NCI-H146 (cell line): ENCODE data around the gene METTL6.
"Not testable (repeated sequence)": the region's sequence is repeated elsewhere in the genome, so short reads cannot be mapped to it uniquely, and the experiment has no call there.

Source experiments
- DNase-seq: peaks from one replicate; lab custom pipeline; 2025; lab: John Stamatoyannopoulos, UW

Gene METTL6

DNA sequence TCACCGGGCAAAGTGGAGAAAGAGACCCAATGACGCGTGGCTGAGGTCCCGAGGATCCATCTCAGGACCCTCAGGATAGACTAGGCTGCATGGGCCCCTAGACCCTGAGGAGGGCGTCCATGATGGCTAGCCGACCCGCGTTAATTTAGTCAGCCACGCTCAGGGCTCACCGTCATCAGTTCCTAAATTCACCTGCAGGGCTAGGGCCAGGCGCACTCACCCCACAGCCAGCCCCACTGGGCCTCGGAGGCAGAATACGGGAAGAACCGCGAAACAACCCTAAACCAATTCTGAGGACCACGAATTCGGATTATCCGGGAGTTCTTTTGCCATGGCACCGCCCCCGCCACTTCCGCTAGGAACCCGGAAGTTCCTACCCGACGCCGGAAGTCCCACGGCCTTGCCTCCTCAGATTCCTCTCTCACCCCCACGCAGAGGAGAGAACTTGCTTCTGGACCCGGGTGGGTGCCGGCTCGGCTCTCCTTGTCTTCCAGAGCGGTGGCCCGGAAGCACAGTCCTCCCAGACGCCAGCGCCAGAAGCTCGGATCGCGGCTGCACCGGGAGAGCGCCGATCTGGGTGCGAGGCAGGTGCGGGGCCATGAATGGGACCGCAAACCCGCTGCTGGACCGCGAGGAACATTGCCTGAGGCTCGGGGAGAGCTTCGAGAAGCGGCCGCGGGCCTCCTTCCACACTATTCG, at the start of gene METTL6, which contains the start of gene EAF1:
METTL6 (minus strand) TSS at position 363 of the 699 bp plus-strand sequence. CDS start 1,033 bp downstream, outside the sequence.
EAF1 (plus strand) TSS at position 417 of the 699 bp plus-strand sequence; CDS start at position 599, 182 bp downstream.
- DNase-seq = peak; percentile 61

DNA sequence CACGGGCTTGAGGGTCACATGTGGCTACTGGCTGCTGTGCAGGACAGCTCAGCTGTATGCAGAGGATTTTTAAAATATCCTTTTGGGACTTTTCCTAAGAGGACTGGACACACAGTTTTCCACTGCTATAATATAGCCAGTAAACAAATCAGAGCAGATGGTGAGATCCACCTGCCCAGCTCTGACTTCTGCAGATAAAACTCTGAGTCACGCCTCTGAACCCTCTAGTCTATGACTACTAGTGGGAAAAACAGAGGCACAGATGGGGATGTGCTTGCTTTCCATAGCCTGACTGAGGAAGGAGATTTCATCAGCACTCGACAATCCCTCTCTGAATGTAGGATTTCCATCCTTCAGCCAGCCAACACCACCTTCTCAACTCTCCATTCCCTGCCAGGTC, 49.0 kb upstream of the METTL6 start:
- no peak for DNase-seq

DNA sequence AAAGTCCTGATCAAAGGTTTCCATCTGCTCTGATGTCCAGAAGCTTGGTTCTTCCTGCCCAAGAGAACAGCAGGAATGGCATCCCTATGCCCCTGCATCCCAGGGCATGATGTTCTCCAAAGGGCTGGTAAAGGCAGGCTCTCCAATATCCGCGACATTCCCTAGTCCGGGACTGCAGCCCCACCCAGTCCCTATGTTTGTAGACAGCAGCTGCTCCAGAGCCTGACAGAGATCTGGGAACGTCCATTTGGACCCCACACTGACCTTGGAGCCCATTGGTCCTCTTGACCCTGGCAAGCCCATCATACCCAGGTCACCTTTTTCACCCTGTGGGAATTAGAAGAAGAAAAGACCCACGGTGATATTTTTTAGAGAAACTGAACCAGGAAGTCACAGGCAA, 47.8 kb upstream of the METTL6 start:
- no peak for DNase-seq

GRCh38 chr3:15471861-15472260, 44.5 kb upstream of the METTL6 start:
- DNase-seq = no peak

DNA sequence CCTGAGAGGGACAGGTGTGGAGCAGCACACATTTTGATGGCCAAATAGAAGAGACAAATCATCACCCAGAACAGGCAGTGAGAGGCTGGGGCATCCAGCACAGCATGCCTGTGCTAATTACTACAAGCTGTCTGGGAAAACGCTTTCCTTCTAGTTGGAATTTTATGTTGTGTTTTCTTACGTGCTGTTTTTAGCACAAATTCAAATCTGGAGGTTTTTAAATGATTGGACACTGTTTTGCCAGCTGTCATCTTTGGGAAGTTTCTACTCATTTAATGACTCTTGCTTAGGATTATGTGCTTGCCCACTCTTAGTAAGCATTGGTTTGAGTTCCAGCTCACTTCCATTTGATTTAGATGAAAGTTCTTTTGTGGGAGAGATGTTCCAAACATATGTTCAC, 43.5 kb upstream of the METTL6 start:
- no peak for DNase-seq

DNA sequence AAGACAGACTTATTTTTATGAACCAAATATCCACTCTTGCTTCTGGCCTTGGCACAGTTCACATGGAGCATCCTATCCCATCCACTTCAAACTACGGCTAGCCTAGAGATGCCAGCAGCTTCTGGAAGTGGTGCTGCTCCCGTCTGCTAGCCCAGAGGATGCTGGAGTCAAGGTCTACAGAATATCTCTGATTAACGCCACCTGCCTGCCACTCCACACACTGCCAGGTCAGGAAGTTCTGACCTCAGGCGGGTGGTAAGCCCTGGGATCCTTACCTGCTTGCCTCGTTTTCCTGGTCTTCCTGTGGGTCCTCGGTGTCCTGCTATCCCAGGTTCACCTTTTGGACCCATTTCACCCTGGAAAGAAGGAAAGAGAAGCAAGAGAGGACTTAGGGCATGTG, 42.9 kb upstream of the METTL6 start:
- no peak for DNase-seq

- DNase-seq = no peak
Measured at GRCh38 chr3:15467227-15468181, 40.2 kb upstream of the METTL6 start.

GRCh38 chr3:15465876-15466585, 38.7 kb upstream of the METTL6 start:
- no peak for DNase-seq

DNA sequence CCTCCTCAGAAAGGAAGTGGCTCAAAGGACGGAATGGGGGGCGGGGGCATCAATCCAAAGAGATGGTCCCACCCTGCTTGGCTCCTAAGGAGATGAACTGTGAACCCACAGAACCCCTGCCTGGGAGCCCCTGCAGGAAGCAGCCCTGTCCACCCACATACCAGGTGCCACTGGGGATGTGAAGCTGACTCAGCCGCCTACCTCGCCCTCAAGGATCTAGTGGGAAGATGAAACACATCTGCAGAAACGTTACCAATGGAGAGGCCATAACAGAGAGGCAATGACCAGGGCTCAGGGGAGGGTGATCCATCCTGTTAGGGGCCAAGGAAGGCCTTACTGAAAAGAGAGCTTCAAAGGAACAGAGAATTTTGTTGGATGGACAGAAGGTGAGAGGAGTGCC, 35.1 kb upstream of the METTL6 start:
- no peak for DNase-seq

- DNase-seq = no peak
Measured at GRCh38 chr3:15460891-15461531, 33.7 kb upstream of the METTL6 start.

- no peak for DNase-seq
Measured at GRCh38 chr3:15458212-15458780, 31.0 kb upstream of the METTL6 start.

DNA sequence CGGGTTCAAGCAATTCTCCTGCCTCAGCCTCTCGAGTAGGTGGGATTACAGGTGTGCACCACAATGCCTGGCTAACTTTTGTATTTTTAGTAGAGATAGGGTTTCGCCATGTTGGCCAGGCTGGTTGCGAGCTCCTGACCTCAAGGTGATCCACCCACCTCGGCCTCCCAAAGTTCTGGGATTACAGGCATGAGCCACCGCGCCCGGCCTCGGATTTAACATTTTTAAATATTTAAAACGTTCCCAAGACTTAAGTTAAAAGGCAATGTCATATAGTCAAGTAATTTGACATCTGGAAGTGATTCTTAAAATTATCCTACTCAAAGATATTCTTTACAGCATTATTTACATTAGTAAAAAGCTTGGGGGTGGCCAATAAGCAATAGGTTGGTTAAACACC, 29.6 kb upstream of the METTL6 start:
- DNase-seq = not testable (repeated sequence)

DNA sequence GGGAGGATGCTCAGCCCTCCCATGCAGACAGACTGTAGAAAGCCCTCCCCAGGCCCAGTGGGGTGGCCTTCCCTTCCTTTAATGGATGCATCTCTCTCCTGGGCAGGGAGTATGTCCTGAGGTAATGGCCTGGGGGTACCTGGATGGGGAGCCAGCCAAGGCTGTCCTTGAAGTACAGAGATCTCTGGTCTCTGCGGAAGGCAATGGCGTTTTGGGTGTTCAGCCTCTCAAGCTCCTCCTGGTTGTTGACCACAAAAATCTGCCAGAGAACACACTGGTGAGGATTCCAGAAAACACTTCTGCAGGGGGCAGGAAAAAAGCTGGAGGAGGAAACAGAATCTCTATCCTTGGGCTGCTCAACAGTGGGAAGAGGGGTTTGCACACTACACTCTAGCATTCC, 29.0 kb upstream of the METTL6 start:
- DNase-seq = no peak

- DNase-seq = no peak
Measured at GRCh38 chr3:15455756-15456155, 28.4 kb upstream of the METTL6 start.

GRCh38 chr3:15454965-15455364, 27.6 kb upstream of the METTL6 start:
- no peak for DNase-seq

DNA sequence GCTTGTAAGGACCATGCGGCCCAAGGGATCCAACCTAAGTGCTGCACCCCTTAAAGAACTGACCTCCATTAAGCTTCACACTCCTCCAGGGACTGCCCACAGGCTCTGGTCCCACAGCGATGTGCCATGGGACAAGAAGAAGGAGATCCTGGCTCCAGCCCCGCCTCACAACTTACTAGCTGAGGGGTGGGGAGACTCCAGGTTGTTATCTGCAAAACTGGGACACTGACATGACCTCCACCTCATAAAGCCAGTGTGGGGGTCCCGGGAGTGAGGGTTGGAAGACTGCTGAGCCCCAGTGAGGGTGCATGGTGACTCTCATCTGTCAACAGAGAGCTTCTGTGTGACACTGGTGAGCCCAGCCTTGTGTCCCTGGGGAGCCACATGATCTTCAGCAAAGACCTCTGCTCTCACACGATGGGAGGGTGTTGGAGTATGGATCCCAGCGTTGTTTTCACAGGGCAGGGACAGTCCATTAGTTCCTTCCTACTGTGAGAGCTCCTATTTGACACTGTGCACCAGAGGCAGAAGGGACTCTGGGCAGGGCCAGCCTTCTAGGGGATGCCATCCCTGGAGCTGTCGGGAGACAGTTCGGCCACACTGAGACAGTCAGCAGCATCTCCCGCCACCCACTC, 26.8 kb upstream of the METTL6 start:
- DNase-seq = no peak

GRCh38 chr3:15453501-15453900, 26.2 kb upstream of the METTL6 start:
- no peak for DNase-seq

DNA sequence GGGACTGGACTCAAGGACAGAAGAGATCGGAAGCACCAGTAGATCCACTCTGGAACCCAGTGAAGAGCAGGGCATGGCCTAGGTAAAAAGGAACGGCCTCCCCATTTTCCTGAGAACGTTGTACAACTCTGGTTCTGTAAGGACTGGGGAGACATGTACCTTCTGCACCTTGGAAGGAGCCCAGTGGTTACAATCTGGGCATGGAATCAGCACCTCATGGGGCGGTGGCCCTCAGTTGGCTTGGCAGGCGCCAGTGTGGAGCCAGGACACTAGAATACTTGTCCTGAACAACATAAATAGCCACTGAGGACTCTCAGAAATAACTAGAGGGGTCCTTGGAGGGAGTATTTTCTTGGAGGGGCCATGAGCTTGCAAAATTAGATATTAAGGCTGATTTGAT, 25.6 kb upstream of the METTL6 start:
- DNase-seq = no peak

- no peak for DNase-seq
Measured at GRCh38 chr3:15452156-15452555, 24.8 kb upstream of the METTL6 start.

DNA sequence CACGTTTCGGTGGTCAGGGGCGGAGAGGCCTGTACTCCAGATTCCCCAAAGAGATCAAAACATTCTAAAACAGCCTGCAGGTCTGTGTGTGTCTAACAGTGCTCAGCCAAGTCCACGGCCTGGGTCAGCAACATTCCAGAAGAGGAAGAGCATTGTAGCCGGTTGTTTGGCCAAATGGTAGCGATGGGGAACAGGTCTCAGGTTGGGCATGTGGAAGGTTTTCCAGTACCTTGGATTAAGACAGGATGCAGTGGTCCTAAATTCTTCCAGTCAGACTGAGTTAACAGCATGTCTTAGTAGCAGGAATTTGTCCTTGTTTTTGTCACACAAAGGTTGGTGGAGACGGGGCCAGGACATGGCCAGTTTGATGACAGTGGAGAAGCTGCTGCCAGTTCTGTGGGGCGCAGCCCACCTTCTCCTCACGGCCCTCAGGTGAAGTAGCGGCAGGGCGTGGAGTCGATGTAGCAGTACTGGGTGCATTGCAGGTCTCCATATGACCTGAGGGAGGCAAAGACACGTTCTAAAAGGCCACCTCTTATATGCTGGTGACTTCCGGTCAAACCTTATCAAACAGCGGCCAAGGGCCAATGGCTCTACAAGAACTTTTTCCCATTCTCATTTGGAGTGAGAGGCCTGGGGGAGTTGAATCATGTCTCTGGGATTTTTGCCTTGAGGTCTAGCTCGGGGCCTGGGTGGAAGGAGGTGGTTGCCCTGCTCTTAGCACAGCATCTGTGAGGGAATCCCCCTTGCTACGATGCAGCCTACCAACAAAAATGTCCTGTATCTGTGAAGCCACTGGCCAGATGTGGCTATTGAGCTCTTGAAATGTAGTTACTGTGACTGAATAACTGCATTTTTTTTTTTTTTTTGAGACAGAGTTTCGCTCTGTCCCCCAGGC, 24.1 kb upstream of the METTL6 start:
- DNase-seq = no peak
